Measurements from ENCODE around the gene DHRSX.
"Not testable (repeated sequence)": the region's sequence is repeated elsewhere in the genome, so short reads cannot be mapped to it uniquely, and the experiment has no call there.

DHRSX gene

GRCh38 chrX:2500803-2501558 lies at the start of gene DHRSX, which contains the start of gene ZBED1:
Gene DHRSX (minus strand): TSS chrX:2500976. CDS start chrX:2500925, 51 bp downstream.
Gene ZBED1 (minus strand): TSS chrX:2500976. CDS start chrX:2490719, 10,257 bp downstream.
- peak; percentile 70 for DNase-seq

GRCh38 chrX:2549876-2550275 lies 49.1 kb upstream of the DHRSX start:
- no peak for DNase-seq

- no peak for DNase-seq
Measured at GRCh38 chrX:2548711-2549423, 48.1 kb upstream of the DHRSX start.

GRCh38 chrX:2547736-2548135 lies 47.0 kb upstream of the DHRSX start:
- peak; percentile 58 for DNase-seq

GRCh38 chrX:2546496-2546895 lies 45.7 kb upstream of the DHRSX start:
- no peak for DNase-seq

GRCh38 chrX:2545144-2545543 lies 44.4 kb upstream of the DHRSX start:
- DNase-seq, result no peak

GRCh38 chrX:2542826-2543521 lies 42.2 kb upstream of the DHRSX start:
- peak; percentile 69 for DNase-seq

GRCh38 chrX:2541603-2542002 lies 40.8 kb upstream of the DHRSX start:
- DNase-seq, result no peak

GRCh38 chrX:2540426-2540947 lies 39.7 kb upstream of the DHRSX start:
- no peak for DNase-seq

GRCh38 chrX:2539586-2539985 lies 38.8 kb upstream of the DHRSX start:
- no peak for DNase-seq

GRCh38 chrX:2538031-2538757 lies 37.4 kb upstream of the DHRSX start:
- no peak for DNase-seq

- no peak for DNase-seq
Measured at GRCh38 chrX:2536974-2537373, 36.2 kb upstream of the DHRSX start.

- DNase-seq, result peak; percentile 48
Measured at GRCh38 chrX:2536141-2536540, 35.4 kb upstream of the DHRSX start.

- DNase-seq, result not testable (repeated sequence)
Measured at GRCh38 chrX:2534261-2535021, 33.7 kb upstream of the DHRSX start.

- peak; percentile 9 for DNase-seq
Measured at GRCh38 chrX:2533424-2533823, 32.6 kb upstream of the DHRSX start.

- no peak for DNase-seq
Measured at GRCh38 chrX:2526390-2526789, 25.6 kb upstream of the DHRSX start.

GRCh38 chrX:2523911-2524310 lies 23.1 kb upstream of the DHRSX start:
- no peak for DNase-seq

- DNase-seq, result no peak
Measured at GRCh38 chrX:2521927-2522386, 21.2 kb upstream of the DHRSX start.

GRCh38 chrX:2521092-2521926 lies 20.5 kb upstream of the DHRSX start:
- DNase-seq, result peak; percentile 48

GRCh38 chrX:2520539-2520938 lies 19.8 kb upstream of the DHRSX start:
- DNase-seq, result no peak

- DNase-seq, result not testable (repeated sequence)
Measured at GRCh38 chrX:2519638-2520037, 18.9 kb upstream of the DHRSX start.
